GM18505 (cell line): Measurements from ENCODE around the gene RGS19.
"Not testable (repeated sequence)": the region's sequence is repeated elsewhere in the genome, so short reads cannot be mapped to it uniquely, and the experiment has no call there.

Source experiments
- ATAC-seq: cut with Tn5 transposase; IDR thresholded peaks from one replicate; pipeline ENCODE4 v1.9.1; 2021; ENCODE audit not compliant: unreplicated experiment
- POLR2A ChIP-seq: IDR thresholded peaks from 4 replicates; pipeline ENCODE4 v1.6.1; 2011; ENCODE audit warnings: borderline replicate concordance; ENCODE audit not compliant: insufficient read depth, insufficient read length; ENCODE audit errors: extremely low read depth

RGS19 gene

GRCh38 chr20:64092258-64093012 is 13.1 kb upstream of the RGS19 start:
- ATAC-seq: no peak
- TF ChIP-seq POLR2A: no peak

- ATAC-seq: no peak
- no peak for TF ChIP-seq POLR2A
These were observed 12.5 kb upstream of the RGS19 start for GRCh38 chr20:64091770-64092169.

- no peak for TF ChIP-seq POLR2A
- no peak for ATAC-seq
These were observed 12.0 kb upstream of the RGS19 start for GRCh38 chr20:64091340-64091739.

GRCh38 chr20:64090165-64090564 is 10.8 kb upstream of the RGS19 start:
- no peak for ATAC-seq
- no peak for TF ChIP-seq POLR2A

- ATAC-seq: not testable (repeated sequence)
These were observed 9.3 kb upstream of the RGS19 start for GRCh38 chr20:64088586-64088985.

GRCh38 chr20:64087226-64087825 is 8.0 kb upstream of the RGS19 start:
- not testable (repeated sequence) for ATAC-seq

- TF ChIP-seq POLR2A: no peak
- no peak for ATAC-seq
These were observed 7.5 kb upstream of the RGS19 start for GRCh38 chr20:64086801-64087200.

- TF ChIP-seq POLR2A: no peak
- ATAC-seq: no peak
These were observed 5.4 kb upstream of the RGS19 start for GRCh38 chr20:64084685-64085152.

GRCh38 chr20:64083804-64084684 is 4.7 kb upstream of the RGS19 start, which contains the start of gene LKAAEAR1:
Gene LKAAEAR1 (minus strand): TSS chr20:64084398. CDS start chr20:64084219, 179 bp downstream.
- no peak for ATAC-seq
- no peak for TF ChIP-seq POLR2A

- no peak for ATAC-seq
- no peak for TF ChIP-seq POLR2A
These were observed 4.1 kb upstream of the RGS19 start for GRCh38 chr20:64083378-64083803.

- no peak for ATAC-seq
- no peak for TF ChIP-seq POLR2A
These were observed 3.6 kb upstream of the RGS19 start for GRCh38 chr20:64082820-64083377.

GRCh38 chr20:64082126-64082731 is 2.9 kb upstream of the RGS19 start:
- no peak for ATAC-seq
- no peak for TF ChIP-seq POLR2A

GRCh38 chr20:64081624-64081964 is 2.3 kb upstream of the RGS19 start:
- no peak for TF ChIP-seq POLR2A
- ATAC-seq: no peak
